ENCODE measurements around the gene SAMD4A.

GRCh38 chr14:54758041-54758440, 191.1 kb downstream of the SAMD4A start:
- no peak for TF ChIP-seq EZH2 (IDR thresholded peaks at IDR 0.05; ENCODE audit: borderline replicate concordance, low read length)
- TF ChIP-seq, protein P1, sequence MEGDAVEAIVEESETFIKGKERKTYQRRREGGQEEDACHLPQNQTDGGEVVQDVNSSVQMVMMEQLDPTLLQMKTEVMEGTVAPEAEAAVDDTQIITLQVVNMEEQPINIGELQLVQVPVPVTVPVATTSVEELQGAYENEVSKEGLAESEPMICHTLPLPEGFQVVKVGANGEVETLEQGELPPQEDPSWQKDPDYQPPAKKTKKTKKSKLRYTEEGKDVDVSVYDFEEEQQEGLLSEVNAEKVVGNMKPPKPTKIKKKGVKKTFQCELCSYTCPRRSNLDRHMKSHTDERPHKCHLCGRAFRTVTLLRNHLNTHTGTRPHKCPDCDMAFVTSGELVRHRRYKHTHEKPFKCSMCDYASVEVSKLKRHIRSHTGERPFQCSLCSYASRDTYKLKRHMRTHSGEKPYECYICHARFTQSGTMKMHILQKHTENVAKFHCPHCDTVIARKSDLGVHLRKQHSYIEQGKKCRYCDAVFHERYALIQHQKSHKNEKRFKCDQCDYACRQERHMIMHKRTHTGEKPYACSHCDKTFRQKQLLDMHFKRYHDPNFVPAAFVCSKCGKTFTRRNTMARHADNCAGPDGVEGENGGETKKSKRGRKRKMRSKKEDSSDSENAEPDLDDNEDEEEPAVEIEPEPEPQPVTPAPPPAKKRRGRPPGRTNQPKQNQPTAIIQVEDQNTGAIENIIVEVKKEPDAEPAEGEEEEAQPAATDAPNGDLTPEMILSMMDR (conservative IDR thresholded peaks at IDR 0.05 in 1 of 2, IDR thresholded peaks at IDR 0.05 in 1 of 2; ENCODE audit: extremely low read depth in 1 of 2, insufficient read depth in 1 of 2, low read depth in 1 of 2, low read length in 2 of 2) = no peak

All from mammary epithelial cell (primary cell).